Sigmoid colon (tissue), 4 donors: ENCODE measurements around the gene FBXO2.

Experiments used
- CTCF ChIP-seq, 4 experiments: fragments of 450-650 bp in 3 of 4; fragments of 200-600 bp in 1 of 4; IDR thresholded peaks; one replicate each; pipeline ENCODE4 v1.5.1; 2016 to 2019; ENCODE audit warnings: antibody characterized with exemption in 4 of 4, mild to moderate bottlenecking in 3 of 4, moderate library complexity in 2 of 4
- EP300 ChIP-seq, 4 donors: sonication (generic); formaldehyde crosslinking; IDR thresholded peaks; one replicate each; pipeline ENCODE4 v1.6.1; 2017; ENCODE audit warnings: antibody characterized with exemption in 4 of 4
- POLR2A ChIP-seq, 2 donors: fragments of 450-650 bp; IDR thresholded peaks; one replicate each; pipeline ENCODE4 v1.6.1; 2016; ENCODE audit warnings: antibody characterized with exemption in 2 of 2, mild to moderate bottlenecking in 2 of 2, moderate library complexity in 2 of 2
- POLR2AphosphoS5 ChIP-seq, 4 donors: sonication (generic); formaldehyde crosslinking; IDR thresholded peaks; one replicate each; pipeline ENCODE4 v1.6.1; 2017; ENCODE audit warnings: antibody characterized with exemption in 4 of 4

- TF ChIP-seq CTCF (IDR thresholded peaks at IDR 0.05) (no peak), POLR2A (IDR thresholded peaks at IDR 0.05) (no peak), EP300 (IDR thresholded peaks at IDR 0.05) (no peak), POLR2AphosphoS5 (IDR thresholded peaks at IDR 0.05) (no peak)
Measured at GRCh38 chr1:11623702-11624101, 30.5 kb downstream of the FBXO2 start.
